HG02610 (cell line): Measurements from ENCODE around the gene CD200.
A peak's percentile ranks its signal among the peaks of the same experiment; 100 is the strongest.
"Not testable (repeated sequence)": the region's sequence is repeated elsewhere in the genome, so short reads cannot be mapped to it uniquely, and the experiment has no call there.

ENCODE experiments used
- ATAC-seq: cut with Tn5 transposase; IDR thresholded peaks from one replicate; pipeline ENCODE4 v1.9.1; 2021; ENCODE audit warnings: mild to moderate bottlenecking, moderate library complexity; ENCODE audit not compliant: unreplicated experiment

The CD200 gene

DNA sequence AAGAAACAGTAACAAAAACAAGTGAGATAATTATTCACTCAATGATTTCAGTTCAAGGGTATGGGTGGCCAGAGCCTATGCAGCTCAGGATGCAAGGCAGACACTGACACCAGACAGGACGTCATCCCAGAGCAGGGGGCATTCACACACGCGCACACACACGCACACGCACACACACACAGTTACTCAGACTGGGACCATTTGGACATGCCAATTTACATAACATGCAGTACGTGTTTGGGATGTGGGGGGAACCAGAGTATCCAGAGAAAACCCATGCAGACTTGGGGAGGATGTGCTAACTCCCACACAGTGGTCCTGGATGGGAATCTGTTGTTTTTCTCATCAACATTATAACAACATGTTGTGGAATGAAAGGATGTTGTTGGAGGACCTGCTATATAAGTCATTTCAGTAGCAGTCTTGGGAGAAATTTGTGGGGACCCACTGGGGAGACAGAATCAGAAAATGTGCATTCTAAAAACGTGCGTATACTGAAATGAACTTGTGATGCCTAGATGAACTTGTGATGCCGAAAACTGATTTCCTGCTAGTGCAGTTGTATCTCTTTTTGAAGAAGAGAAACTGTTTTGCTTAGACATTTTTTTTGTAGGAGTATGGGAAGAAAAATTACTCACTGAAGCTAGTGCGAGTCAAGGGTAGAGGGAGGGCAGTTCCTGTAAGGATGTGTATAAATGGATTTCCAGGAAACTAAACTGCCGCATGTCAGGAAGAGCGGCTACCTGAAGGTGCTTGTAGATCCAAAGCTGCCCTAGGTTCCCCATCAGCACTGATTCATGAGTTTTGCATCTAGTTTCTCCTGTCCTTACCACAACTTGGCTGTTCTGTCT lies 25.2 kb downstream of the CD200 start:
- peak; percentile 47 for ATAC-seq

DNA sequence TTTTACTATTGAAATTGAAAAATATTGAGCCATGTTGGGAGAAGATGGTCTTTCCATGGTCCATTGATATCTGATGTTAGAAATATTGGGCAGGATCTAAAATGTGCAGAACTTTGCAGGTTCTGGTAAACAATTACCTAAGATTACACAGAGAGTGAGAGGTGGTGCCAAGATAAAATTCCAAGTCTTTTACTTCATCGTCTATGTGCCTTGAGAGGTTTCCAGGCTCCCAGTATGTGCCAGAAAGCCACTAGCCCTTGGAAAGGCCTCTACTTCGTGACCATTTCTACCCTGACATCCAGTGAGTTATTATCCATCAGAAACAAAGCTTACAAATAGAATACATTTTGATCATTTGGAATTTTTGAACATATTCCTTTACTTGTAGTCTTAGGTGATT lies 27.6 kb downstream of the CD200 start:
- ATAC-seq = no peak

GRCh38 chr3:112362221-112362620 lies 29.3 kb downstream of the CD200 start:
- no peak for ATAC-seq

DNA sequence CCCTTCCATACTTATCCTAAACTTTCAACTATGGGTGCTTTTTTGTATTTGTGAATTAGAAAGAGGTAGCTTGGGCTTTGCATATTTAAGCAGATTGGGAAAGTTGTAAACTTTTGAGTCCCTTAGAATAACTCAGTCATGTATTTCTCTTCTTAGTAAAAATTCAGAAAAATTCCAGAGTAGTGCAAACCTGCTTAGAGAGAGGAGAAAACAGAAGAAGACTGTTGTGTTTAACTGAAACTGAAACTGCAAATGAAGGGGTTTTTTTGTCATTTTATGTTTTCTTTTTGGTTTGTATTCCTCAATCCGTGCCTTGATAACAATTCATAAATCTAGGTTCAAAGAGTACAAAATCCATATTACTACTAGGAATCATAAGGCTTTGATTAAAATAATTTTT lies 31.3 kb downstream of the CD200 start:
- ATAC-seq = peak; percentile 78

DNA sequence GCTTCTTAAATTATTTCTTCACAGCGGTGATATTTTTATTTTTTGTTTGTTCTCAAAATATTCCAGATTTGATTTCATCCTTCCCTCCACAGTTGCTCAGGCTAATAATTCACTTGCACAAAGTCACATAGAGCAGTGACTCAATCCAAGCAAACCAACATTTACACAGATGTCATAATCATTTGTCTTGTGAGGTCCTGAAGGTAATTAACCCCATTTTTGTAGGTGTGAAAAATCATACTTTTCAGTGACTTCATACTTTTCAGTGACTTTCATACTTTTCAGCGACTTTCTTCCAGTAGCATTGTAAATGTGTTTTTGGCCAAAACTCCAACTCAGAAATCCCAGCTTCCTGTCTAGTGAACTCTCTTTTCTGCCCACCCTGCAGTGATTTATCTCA lies 32.1 kb downstream of the CD200 start:
- ATAC-seq = peak; percentile 47

- ATAC-seq = no peak
These were observed 32.7 kb downstream of the CD200 start for GRCh38 chr3:112365636-112366035.

DNA sequence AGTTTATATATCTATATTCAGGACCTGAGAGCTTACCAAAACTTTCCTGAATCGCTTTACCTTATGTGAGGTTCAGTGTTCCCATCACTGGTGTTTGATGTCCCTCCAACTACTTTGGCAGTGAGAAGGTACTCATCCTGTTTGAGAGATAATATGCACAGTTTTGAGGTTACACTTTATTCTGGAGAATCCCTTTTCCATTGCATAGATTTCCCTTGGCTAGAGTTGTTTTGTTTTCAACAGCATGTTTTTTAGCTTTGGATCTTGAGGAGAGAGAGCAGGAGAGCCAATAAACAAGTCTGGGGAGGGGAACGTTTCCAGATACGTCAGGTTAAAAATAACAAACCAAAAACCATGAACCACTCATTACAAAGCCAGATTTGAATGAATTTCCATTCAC lies 33.6 kb downstream of the CD200 start:
- ATAC-seq = no peak

- no peak for ATAC-seq
These were observed 38.6 kb downstream of the CD200 start for GRCh38 chr3:112371569-112371968.

DNA sequence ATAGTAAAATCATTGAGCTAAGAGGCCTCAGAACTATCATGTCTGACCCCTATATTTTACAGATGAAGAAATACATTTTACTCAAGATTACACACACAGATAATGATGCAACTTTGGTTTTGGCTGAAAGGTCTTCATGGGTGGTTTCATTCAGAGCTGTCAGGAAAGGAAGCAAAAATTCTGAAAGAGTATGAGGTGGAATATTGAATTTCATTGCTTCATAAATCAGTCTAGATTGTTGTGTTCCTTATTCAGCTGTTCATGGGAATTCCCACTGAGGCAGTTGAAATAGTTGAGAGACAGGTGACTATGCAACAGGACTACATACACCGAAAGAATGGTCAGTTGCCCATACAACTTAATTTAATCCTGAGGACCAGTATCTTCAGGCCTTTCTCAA lies 39.4 kb downstream of the CD200 start:
- no peak for ATAC-seq

DNA sequence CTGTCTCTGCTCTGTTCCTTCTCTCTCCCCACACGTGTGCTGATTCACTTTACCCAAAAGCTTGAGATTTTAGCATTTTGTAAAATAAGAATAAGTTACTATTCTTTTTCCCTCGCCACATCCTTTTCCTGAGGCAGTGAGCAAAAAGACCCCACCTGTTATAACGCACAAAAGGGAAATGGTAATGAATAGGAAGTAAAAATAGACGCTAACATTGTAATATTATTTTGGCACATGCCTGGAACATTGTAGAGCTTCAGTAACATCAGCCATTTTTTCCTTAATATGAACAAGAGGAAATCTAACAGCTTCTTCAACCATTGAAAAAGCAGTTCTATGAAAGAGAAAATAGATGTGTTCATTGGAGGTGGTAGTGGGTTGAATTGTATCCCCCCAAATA lies 40.5 kb downstream of the CD200 start:
- ATAC-seq = no peak

DNA sequence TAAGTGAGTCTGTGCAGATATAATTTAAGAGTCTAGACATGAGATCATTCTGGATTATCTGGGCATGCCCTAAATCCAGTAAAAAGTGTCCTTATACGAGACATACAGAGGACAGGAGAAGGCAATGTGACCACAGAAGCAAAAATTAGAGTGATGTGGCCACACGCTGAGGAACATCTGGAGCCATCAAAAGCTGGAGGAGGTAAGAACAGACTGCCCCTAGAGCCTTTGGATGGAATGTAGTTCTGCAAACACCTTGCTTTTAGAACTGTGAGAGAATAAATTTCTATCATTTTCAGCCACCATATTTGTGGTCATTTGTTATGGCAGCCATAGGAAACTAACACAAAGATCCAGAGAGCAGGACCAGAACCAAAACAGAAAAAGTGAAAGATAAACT lies 41.0 kb downstream of the CD200 start:
- ATAC-seq = no peak

- no peak for ATAC-seq
These were observed 41.4 kb downstream of the CD200 start for GRCh38 chr3:112374333-112374734.

GRCh38 chr3:112375117-112375516 lies 42.2 kb downstream of the CD200 start:
- ATAC-seq = no peak

- no peak for ATAC-seq
These were observed 43.4 kb downstream of the CD200 start for GRCh38 chr3:112376241-112376911.

DNA sequence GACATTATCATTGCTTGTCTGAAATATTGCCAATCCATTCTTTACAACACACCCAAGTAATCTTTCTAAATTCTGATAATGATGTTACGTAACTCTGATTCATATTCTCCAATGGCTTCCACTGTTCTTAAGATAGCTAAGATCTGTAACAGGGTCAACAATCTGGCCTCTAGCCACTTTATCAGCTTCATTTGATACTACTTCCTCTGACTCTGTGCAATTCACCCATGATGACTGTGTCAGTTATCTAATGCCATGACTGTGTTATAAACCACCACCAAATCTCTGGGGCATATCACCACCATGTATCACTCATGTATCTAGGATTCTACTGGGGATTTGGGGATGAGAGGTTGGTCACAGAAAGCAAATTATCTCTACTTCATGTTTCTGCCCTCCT lies 44.0 kb downstream of the CD200 start:
- ATAC-seq = no peak

GRCh38 chr3:112377568-112378071 lies 44.7 kb downstream of the CD200 start:
- ATAC-seq = peak; percentile 54

DNA sequence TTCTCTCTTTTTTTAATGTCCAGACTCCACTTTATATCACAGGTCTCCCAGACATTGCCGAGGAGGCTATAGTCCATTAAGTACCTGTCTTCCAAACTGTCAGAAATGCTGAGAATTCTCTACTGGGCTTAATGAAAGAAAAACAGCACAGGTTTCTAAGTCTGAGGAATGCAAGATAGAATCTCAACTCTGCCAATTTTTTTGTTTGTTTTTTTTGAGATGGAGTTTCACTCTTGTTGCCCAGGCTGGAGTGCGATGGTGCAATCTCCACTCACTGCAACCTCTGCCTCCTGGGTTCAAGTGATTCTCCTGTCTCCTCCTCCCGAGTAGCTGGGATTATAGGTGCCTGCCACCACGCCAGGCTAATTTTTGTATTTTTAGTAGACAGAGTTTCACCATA lies 45.4 kb downstream of the CD200 start:
- ATAC-seq = not testable (repeated sequence)

GRCh38 chr3:112379020-112379690 lies 46.2 kb downstream of the CD200 start:
- no peak for ATAC-seq

DNA sequence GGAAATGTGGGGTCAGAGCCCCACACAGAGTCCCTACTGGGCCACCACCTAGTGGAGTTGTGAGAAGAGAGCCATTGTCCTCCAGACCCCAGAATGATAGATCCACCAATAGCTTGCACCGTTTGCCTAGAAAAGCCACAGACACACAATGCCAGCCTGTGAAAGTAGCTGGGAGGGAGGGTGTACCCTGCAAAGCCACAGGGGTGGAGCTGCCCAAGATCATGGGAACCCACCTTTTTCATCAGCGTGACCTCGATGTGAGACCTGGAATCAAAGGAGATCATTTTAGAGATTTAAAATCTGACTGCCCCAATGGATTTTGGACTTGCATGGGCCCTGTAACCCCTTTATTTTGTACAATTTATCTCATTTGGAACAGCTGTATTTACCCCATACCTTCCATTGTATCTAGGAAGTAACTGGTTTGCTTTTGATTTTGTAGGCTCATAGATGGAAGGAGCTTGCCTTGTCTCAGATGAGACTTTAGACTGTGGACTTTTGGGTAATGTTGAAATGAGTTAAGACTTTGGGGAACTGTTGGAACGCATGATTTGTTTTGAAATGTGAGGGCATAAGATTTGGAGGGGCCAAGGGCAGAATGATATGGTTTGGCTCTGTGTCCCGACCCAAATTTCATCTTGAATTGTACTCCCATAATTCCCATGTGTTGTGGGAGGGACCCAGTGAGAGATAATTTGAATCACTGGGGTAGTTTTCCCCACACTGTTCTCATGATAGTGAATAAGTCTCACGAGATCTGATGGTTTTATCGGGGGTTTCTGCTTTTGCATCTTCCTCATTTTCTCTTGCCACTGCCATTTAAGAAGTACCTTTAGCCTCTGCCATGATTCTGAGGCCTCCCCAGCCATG lies 49.0 kb downstream of the CD200 start:
- ATAC-seq = no peak

DNA sequence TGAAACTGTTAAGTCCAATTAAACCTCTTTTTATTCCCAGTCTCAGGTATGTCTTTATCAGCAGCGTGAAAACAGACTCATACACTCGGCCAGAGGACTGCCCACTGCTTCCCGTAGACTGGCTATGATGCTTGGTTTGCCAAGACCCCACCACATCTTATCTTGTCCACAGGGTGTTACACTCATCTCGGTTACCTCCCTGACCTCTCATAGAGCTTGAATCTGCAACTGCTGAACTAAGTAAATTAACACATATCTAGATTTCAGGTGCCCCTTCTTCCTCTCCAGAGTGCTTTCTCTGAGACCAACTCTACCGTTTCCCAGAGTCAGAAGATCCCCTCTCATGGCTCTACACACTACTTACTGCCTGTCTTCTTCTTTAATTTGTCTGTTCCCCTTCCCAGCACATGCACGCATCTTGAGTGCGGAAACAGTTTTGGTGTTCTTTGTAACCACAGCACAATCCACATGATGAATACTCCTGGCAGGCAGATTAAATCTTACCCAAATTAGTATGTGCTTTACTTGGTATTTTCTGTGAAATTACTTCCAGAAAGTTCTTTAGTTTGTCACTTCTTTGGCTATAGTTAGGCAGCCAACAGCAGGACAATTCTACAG lies 49.7 kb downstream of the CD200 start:
- no peak for ATAC-seq
